ELR (cell line): ENCODE measurements around the gene BCAS3.

ENCODE experiments used
- DNase-seq: peaks from one replicate; pipeline ENCODE4 v3.0.0-alpha.2; 2015; ENCODE audit warnings: low read depth

The BCAS3 gene

DNA sequence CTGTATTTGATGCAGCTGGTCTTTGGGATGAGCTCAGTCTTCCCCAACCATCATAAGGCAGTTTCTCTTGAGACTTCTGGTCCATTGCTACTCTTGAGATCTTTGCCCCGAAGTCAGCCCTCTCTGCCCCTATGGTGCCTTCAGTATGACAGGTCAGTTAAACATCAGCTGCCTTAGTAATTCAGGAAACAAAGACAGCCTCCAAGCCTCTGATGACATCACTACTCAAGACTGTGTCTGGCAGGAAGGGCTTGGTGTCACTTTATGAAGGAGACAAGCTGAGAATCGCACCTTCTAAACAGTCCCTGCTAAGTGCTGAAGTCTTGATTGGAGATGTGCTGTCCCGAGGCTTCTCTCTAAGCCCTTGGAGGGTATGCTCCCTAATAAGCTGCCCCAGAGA lies 617.1 kb downstream of the BCAS3 start:
- DNase-seq: peak; percentile 88

- no peak for DNase-seq
These were observed 618.4 kb downstream of the BCAS3 start for GRCh38 chr17:61296058-61296457.

GRCh38 chr17:61299517-61300513 lies 622.2 kb downstream of the BCAS3 start:
- no peak for DNase-seq

DNA sequence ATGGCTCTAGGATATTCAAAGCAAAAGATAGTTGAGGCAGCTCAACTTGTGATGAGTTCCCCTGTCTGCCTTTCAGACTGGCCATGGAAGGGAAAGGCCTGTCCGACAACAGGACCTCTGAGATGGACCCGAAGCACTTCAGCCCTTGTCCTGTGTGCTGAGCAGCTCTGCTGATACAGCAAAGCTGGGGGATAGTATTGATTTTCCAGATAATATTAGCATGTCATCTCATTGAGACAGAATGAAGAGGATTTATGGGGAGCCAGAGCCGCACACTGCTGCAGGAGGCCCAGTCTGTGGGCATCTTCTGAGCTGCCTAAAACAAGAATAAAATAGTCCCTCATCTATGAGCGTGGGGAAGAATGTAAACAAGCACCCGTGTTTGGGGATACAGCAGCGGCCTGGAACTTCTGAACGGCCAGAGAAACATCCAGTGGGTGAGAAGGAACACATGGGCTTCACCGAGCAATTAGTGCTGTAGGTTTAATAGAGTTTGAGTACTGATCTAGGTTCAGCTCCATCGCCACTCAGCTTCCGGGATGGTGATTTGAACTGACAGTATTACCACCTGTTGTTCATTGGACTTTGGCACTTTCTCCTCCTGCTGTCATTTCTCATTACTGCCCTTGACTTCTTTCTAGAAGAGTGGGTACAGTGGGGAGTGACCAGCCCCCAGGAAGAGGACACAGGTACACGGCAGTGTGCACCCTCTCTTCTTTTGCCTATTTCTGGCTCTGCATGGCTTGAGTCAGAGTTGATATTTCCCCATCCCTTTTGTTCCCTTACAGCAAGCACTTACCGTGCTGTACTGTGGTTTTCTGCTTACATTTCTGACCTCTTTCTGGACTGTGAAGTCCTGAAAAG lies 625.5 kb downstream of the BCAS3 start:
- peak; percentile 18 for DNase-seq

DNA sequence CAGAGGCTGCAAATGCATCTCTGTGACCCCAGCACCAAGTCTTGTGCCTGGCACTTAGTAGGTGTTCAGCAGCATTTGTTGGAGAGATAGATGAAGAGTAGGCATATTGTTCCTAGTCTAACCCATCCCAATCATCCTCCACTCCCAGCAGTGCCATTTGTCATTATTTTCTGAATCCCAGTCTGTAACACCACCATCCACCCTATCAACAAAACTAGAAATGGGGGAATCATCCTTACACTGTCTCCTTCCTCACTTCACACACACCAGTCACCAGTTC lies 626.1 kb downstream of the BCAS3 start:
- no peak for DNase-seq

DNA sequence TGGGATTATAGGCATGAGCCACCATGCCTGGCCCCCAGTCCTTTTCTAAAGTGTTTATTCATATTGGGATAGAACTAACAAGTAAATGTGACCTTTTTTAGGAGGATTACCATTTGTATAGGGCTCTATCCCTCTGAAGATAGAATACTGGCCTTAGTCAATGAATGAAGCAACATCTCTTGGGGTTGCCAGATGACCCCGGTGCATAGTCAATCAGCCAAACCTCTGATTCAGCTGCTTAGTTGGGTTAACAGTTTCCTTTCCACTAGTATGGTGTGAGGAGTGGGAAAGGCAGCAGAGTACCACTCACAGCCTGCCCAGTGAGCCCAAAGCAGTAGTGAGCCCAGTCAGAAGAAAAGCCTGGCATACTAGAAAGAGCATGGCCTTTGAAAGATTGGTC lies 627.4 kb downstream of the BCAS3 start:
- peak; percentile 23 for DNase-seq

- peak; percentile 25 for DNase-seq
These were observed 628.4 kb downstream of the BCAS3 start for GRCh38 chr17:61306003-61306402.

DNA sequence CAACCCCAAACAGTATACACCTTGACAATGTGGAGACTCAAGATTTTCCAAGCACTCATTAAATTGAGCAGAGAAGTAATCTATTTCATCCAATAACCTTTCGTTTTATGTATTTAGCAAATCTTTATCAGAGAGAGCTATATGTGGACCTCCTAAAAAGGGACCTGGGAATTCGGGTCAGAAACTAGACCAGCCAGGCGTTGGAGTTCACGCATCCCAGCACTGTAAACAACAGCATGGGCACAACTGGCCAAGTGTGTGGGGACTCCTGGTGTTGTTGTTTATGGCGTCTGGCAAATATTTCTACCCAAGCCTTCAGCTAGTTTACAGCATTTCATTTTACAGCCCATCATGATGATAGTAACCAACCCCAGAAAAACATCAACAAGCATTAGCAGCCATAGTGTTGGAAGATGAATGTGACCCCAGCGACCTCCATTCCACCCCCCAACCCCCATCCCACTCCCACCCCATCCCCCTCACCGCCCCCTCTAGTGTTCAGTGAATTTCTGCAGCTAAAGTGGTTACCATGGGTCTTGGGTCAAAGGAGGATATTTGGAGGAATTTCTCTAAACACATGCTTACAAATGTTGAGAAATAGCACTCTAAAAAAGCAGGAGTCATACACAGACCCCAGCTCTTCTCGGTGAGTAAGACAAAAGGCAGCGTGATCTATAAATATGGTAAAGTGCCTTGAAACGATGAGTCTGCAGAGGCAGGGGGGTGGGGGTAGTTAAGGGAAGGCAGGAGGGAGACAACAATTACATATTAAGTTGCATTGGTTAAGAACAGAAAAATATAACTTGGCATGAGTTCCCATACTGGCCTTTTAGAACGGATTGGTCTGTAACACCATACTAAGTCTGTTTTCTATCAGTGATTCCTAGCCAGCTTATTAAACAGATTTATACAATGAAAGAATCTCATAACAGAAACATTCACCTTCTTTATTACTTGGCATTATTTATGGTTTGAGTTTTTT lies 630.5 kb downstream of the BCAS3 start:
- peak; percentile 99 for DNase-seq

GRCh38 chr17:61309362-61310256 lies 632.0 kb downstream of the BCAS3 start:
- peak; percentile 95 for DNase-seq

DNA sequence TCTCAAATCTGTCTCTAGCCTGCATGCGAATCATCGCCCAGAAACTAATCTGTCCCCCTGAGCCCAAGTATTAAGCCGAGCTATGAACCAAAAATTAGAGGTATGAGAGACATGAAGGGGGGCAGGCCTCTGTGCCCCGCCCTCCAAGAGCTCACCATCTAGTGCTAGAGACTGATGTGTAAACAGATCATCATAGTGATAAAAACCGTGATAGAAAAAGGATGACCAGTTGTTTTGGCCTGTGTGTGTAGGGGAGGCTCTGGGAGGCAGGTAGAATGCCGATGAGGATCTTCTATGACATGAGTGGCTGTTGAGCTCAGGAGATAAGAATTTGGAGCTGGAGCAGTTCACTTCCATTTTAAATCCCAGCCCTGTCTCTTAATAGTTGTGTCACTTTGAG lies 632.9 kb downstream of the BCAS3 start:
- DNase-seq: peak; percentile 60

- DNase-seq: no peak
These were observed 635.0 kb downstream of the BCAS3 start for GRCh38 chr17:61312406-61313295.

GRCh38 chr17:61313461-61314326 lies 636.0 kb downstream of the BCAS3 start:
- DNase-seq: no peak

DNA sequence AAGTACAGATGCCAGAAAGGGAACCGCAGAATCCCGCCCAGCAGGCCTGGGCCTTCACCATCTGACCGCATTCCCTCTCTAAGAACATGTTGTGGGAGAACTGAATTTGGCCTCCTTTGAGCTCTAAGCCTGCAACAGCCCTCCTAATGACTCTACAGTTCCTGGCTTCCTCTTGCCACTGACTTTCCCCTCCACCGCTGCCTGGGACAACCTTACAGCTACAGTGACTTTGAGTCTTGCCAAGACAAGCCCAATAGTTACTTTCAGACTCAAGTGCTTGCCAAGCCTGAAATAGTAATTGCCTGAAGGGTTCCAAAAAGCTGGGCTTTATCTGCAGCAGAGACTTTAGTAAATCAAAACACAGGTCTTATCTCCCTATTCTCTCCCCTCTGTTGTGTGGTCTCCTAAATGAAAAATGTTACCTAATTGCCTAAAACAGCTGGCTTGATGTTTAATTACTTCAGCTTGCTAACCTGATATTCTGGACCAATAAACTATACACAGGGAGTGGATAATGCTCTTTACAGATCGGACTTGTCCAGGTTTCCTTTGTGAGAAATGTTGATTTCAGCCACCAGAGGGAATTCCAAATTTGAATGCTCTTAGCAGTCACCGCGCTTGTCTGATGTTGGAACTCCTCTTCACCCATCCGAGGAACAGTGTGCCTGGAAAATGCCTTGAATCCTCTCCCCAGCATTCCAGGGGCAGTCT lies 636.9 kb downstream of the BCAS3 start:
- peak; percentile 18 for DNase-seq

GRCh38 chr17:61316633-61317032 lies 639.0 kb downstream of the BCAS3 start:
- DNase-seq: no peak

DNA sequence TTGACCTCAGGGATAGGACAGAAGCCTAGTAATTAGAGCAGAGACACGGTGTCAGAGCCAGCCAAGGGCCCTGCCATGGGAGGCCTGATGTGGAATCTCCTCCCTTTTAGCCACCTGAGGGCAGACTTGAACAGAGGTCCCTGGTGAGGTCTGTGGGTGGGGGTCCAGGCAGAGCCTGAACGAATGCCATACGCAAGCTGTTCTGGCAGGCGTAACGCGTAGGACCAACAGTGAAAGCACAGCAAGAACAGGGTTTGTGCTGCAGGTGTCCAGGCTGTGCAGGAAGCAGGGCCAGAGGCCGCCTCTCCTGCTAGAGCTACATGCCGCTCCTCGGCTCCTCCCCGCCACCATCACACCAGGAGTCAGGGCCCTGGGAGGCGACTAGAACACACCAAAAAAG lies 640.1 kb downstream of the BCAS3 start:
- no peak for DNase-seq

- no peak for DNase-seq
These were observed 641.0 kb downstream of the BCAS3 start for GRCh38 chr17:61318684-61319098.

- DNase-seq: no peak
These were observed 643.7 kb downstream of the BCAS3 start for GRCh38 chr17:61321344-61321743.
